WTC11 (cell line): ENCODE results near the gene TBC1D17.

Experiments
- CREB1 ChIP-seq: sonication (generic); formaldehyde crosslinking; IDR thresholded peaks from 2 replicates; pipeline ENCODE4 v1.8.0; 2023; ENCODE audit warnings: mild to moderate bottlenecking, missing genetic modification reagents
- SP1 ChIP-seq: sonication (generic); formaldehyde crosslinking; conservative IDR thresholded peaks from 2 replicates; pipeline ENCODE4 v1.8.1; 2022; ENCODE audit warnings: missing genetic modification reagents
- TP53 ChIP-seq: sonication (generic); formaldehyde crosslinking; IDR thresholded peaks from 2 replicates; pipeline ENCODE4 v1.8.1; 2023; ENCODE audit warnings: mild to moderate bottlenecking, missing genetic modification reagents
- TF ChIP-seq, protein P1 (sequence below): fragments of 200-600 bp; IDR thresholded peaks from 2 replicates; pipeline ENCODE4 v1.8.0; 2022; ENCODE audit warnings: antibody characterized with exemption
- TF ChIP-seq, protein P2 (sequence below): sonication (generic); formaldehyde crosslinking; IDR thresholded peaks from 2 replicates; pipeline ENCODE4 v1.8.1; 2022; ENCODE audit warnings: low read depth, missing genetic modification reagents, borderline replicate concordance

DNA sequence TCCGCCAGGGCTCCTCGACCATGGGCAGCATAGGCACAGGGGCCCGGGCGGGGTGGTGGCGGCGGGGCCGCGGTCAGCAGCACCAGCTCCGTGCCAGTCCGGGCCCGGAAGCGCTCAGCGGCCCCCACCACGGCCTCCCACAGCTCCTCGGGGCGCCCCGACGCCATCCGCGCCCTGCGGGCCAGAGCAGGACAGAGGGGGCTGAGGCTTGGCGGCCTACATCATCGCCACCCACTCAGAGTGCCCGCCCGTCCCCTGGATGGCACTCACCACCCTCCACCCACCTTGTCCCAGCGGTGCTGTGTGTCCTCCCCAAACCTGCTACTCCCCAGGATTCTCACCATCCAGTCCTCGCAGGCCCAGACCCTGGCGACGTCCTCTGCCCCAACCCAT lies 4.4 kb upstream of the TBC1D17 start:
- TF ChIP-seq, protein P1, sequence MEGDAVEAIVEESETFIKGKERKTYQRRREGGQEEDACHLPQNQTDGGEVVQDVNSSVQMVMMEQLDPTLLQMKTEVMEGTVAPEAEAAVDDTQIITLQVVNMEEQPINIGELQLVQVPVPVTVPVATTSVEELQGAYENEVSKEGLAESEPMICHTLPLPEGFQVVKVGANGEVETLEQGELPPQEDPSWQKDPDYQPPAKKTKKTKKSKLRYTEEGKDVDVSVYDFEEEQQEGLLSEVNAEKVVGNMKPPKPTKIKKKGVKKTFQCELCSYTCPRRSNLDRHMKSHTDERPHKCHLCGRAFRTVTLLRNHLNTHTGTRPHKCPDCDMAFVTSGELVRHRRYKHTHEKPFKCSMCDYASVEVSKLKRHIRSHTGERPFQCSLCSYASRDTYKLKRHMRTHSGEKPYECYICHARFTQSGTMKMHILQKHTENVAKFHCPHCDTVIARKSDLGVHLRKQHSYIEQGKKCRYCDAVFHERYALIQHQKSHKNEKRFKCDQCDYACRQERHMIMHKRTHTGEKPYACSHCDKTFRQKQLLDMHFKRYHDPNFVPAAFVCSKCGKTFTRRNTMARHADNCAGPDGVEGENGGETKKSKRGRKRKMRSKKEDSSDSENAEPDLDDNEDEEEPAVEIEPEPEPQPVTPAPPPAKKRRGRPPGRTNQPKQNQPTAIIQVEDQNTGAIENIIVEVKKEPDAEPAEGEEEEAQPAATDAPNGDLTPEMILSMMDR = no peak
- TF ChIP-seq, protein P2, sequence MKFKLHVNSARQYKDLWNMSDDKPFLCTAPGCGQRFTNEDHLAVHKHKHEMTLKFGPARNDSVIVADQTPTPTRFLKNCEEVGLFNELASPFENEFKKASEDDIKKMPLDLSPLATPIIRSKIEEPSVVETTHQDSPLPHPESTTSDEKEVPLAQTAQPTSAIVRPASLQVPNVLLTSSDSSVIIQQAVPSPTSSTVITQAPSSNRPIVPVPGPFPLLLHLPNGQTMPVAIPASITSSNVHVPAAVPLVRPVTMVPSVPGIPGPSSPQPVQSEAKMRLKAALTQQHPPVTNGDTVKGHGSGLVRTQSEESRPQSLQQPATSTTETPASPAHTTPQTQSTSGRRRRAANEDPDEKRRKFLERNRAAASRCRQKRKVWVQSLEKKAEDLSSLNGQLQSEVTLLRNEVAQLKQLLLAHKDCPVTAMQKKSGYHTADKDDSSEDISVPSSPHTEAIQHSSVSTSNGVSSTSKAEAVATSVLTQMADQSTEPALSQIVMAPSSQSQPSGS = no peak
- TF ChIP-seq SP1 (CRISPR knock-in tag) = no peak
- TF ChIP-seq TP53 (CRISPR knock-in tag) = no peak
- TF ChIP-seq CREB1 = no peak
